Fibroblast of lung (primary cell): Measurements from ENCODE around the gene LARP4B.

ENCODE experiments used
- CTCF ChIP-seq, 2 donors: IDR thresholded peaks in 1 of 2; conservative IDR thresholded peaks in 1 of 2; 1 replicate in 1 of 2; 2 replicates in 1 of 2; pipeline ENCODE4 v1.5.1; 2011 to 2012; ENCODE audit warnings: low read length in 2 of 2, control low read depth in 1 of 2, inconsistent platforms in 1 of 2, low read depth in 1 of 2, mild to moderate bottlenecking in 1 of 2
- EZH2 ChIP-seq: IDR thresholded peaks from 2 replicates; pipeline ENCODE4 v1.5.1; 2012; ENCODE audit warnings: low read length, control low read depth, mild to moderate bottlenecking; ENCODE audit errors: missing control alignments

GRCh38 chr10:927131-927530 is 4.4 kb downstream of the LARP4B start:
- TF ChIP-seq EZH2 = no peak
- TF ChIP-seq CTCF (conservative IDR thresholded peaks at IDR 0.05 in 1 of 2, IDR thresholded peaks at IDR 0.05 in 1 of 2; ENCODE audit: low read depth in 1 of 2, low read length in 2 of 2) = no peak
